GM21723 (cell line): ENCODE data around the gene DGKZ.

Experiments used
- ATAC-seq: cut with Tn5 transposase; IDR thresholded peaks from one replicate; pipeline ENCODE4 v1.9.1; 2021; ENCODE audit warnings: mild to moderate bottlenecking, moderate library complexity; ENCODE audit not compliant: unreplicated experiment

Gene DGKZ

DNA sequence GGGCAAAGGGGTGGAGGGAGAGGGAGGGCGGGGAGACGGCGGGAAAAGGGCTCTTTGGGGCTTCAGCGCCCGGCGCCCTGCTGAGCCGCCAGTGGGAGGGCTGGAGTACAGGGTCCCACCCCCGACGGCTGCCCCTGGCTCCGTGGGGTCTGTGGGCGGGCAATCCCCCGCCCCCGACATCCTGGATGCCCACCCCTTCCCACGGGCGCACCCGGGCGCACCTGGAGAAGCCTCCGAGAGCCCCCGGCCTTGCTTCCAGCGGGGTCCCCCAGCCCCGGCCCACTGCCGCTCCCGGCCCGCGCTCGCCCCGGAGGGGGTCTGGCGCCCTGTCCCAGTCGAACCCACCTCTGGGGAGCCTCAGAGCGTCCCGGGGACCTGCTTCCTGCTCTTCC lies 43.9 kb downstream of the DGKZ start:
- ATAC-seq, result no peak

DNA sequence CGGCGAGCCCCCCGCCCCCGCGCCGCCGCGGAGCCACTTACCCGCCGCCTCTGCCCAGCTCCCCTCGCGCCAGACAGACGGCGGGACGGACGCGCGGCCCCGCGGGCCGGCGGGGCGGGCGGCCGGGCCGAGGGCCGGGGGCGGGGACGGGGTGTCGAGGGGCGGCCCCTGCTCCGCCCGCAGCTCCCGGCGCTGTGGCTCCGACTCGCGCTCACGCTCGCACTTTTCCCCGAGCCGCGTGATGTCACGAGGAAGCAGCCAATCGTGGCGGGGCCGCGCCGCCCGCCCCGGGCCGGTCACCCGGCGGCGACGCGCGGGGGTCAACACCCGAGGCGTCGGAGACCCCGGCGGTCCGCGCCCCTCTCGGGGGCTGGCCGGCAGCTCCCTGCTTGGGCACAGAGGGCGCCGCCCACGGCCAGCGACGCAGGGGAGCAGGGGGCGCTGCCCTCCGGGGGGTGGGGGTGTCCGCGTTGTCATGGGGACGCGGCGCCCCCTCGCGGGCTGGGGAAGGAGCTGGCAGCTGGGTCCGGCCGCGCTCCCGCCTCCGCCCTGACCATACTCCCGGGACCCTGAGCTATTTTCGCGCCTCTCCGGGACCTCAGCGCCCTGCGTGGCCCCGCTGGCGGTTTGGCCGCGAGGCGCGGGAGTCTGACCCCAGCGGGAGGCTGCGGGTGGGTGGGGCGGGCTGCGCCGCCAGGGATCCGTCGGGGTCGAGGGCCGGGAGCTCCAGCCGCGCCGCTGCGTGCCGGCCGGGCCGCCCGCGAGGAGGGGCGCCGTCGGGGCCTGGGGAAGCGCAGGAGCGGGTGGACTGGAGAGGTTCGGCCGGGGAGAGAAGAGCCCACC lies 44.5 kb downstream of the DGKZ start, which contains the start of gene CHRM4:
TSS of gene CHRM4 (minus strand) at position 199 of the 843 bp plus-strand sequence. CDS start 5,219 bp downstream, outside the sequence.
- ATAC-seq, result peak; percentile 16

DNA sequence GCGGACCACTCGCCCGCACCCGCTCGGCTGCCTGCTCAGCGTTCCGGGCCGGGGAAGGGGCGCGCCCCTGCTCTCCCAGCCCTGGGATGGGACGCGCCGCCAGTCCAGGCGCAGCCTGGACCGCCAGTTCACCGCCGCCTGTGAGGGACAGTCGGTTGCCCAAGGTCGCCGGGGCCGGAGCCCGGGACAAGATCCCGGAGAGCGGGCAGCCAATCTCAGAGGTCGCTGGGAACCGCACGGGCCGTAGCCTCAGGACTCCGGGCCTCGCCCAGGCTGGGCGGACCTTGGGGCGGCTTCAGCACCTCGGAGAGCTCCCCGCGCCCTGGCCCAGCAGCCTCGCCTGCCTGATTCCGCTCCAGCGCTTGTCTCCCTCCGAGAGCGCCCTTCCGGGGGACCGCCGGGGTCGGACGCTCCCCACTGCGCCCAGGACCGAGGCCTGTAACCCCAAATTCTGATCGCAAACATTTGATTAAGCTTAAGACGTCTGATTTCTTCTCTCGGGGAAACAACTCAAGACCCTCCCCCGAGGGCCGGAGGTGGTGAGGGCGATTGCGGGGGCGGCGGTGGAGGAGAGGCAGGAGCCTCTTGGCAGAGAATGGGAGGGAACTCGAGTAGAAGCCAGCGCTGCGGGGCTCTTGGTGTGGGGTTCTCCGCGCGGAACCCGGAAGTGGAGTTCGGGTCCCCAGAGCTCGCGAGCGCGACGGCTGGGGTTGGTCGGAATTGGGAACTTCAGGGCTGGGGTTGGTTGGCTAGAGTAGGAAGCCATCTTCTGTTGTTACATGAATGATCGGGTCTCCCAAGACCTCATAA lies 45.4 kb downstream of the DGKZ start:
- ATAC-seq, result peak; percentile 68

DNA sequence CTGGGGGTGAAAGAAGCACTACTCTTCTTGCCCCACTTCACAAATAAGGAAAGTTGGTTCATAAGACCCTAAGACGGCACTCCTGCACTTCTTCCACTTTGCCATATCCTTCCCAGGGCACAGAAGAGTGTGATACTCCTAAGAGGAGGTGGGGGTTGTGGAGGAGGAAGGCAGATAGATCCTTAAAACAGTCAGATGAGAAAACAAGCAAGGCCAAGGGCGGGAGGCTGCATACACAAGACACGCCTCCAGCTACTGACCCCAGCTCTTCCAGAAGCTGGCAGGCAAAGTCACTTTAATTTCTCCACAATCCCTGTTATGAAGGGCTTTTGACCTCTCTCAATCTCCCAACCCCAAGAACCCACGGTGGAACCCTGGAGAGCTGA lies 46.0 kb downstream of the DGKZ start:
- ATAC-seq, result no peak

DNA sequence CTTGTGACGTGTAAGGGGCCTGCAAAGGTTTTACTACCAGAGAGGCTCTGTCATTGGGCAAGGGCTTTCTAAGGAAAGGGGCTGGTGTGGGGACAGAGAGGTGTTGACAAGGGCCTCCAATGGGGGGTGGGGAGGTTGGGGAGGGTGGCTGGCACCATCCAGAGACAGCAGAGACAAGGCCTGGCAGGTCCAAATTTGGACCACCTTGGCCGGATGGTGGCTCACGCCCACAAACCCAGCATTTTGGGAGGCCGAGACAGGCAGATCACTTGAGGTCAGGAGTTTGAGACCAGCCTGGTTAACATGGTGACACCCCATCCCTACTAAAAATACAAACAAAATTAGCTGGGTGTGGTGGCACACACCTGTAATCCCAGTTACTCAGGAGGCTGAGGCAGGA lies 46.5 kb downstream of the DGKZ start:
- ATAC-seq, result no peak

DNA sequence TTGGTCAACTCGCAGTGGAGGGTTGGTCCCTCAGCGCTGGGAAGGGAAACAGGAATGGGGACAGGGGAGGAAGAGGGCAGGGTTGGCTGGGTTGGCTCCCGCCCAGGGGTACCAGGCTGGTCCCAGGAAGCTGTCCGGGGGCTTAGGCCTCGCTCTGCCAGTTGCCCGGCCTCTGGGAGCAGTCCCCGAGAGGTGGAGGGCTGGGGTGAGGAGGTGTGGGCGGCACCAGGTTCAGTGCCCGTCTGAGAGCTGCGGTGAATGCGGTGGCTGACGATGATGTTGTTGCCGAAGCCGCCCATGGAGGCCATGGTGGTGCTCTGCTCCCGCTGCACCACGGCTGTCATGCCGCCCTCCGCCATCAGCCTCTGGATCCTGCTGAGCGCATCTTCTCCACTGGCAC lies 50.3 kb downstream of the DGKZ start:
- no peak for ATAC-seq

DNA sequence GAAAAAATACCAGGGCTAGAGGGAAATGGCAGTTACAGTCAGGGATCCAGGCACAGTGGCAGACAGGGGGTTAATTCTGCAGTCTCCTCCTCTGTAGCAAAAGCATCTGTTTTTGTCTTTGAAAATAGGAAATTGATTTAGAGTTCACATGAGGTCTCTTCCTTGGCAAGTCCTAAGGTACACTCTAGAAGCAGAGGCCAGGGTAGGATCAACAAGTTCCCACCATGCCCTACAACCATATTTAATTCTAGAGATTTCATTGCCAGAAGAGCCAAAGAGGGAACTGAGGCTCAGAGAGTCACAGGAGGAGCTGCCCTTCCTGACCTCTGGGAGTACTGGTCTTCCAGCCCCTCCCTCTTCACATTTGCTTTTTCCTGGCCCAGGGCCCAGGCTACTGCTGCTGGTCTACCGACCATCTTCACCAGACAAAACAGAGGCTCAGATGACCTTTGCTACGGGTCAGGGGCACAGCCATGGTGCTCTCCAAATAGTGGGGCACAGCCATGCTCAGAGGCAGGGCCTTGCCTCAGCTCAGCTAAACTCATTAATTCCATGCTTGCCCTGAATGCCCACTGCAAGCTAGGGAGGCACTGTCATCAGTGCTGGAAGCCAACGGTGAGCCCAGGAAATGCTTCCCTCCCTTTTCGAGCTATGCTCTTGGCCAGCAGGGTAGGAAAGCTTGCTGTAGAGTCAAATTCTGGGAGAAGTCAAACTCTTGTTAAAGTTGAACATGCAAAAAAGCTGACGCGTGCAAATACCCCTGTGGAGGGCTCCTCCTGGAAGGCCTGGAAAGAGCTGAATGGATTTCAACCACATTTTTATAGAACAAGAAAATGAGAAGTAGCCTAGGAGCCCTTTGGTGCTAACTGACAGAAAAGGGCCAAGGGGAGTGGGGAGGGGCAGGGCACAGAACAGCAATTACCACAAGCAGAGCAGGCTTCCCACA lies 56.0 kb downstream of the DGKZ start:
- ATAC-seq, result no peak

DNA sequence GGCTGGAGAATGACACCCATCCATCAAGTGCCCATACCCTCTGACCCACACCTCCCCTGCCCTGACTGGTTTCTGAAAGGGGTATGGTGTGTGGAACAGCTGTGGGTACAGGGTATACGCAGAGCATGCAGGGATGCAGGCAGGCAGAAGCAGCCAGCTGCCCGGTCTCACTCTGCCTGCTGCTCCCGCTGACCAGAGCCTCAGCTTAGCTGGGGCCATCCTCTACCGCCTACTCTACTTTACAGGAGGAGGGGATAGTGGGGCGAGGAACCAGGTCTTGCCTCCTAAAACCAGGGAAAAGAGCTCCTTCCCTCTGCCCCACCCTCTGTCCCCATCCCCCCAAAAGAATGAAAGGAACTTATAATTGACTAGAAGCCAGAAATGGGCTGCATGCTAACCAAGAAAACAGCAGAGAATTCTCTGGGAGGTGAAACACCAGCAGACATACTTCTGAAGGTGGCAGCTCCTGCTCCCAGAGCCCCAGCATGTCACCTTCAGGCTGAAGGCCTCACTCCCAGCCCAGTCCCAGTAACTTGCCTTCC lies 57.3 kb downstream of the DGKZ start:
- ATAC-seq, result no peak

DNA sequence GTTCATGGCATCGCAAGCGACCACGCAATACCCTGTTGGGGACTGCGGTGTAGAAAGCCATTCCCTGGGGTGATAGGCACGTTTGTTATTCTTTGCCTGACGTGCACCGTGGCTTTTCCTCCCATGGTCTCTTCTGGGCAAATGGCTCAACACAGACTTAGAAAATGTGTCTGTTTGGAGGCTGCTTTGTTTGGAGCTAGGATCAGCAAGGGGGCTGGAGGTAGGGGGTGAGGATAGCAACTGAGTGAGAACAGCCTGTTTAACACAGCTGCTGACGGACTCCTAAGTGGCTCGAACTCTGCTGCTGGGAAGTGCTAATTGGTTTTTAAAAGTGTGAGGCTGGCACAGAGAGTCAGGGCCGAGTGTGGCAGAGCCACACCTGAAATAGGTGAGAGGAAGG lies 60.4 kb downstream of the DGKZ start:
- no peak for ATAC-seq

DNA sequence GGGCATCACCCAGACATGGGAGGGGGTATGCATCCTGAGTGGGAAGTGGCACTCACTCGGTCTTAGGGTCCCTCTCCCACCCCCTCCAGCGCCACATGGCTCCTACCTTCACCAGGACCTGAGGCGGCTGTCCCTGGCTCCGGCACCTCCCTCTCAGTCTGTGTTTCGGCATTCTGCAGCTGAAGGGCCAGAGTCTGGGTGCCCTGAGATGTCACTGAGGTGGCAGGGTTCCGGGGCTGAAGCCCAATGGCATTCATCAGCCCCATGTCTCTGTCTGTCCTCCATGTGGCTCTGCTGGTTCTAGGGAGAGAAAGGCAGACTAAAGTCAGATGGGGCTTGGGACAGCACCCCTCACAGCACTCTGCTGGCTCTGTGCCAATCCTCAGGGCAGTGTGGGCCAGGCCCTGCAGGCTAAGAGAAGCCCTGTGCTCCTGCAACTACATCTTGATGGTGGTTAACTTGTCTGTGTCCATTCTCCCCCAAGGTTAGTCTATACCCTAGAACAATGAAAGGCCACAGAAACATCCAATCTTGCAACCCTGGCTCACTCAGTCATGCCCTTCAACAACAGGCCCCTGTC lies 61.2 kb downstream of the DGKZ start:
- ATAC-seq, result no peak

DNA sequence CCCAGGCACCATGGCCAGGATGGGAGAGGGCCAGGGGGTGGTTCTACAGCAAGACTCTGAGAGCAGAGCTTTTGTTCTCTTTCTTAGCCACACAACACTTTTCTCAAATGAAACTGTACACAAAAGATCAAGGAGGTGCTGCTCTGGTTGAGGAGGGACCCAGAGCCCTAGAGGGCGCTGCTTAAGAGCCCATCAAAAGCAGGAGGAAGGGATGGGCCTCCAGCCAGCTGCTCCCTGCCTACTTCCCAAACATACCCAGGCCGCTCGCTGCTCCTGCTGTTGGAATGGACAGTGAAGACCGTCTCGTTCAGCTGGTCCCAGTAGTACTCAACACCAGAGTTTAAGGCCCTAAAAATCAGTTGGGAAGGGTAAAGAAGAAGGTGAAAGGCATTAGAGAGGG lies 62.8 kb downstream of the DGKZ start:
- ATAC-seq, result no peak

DNA sequence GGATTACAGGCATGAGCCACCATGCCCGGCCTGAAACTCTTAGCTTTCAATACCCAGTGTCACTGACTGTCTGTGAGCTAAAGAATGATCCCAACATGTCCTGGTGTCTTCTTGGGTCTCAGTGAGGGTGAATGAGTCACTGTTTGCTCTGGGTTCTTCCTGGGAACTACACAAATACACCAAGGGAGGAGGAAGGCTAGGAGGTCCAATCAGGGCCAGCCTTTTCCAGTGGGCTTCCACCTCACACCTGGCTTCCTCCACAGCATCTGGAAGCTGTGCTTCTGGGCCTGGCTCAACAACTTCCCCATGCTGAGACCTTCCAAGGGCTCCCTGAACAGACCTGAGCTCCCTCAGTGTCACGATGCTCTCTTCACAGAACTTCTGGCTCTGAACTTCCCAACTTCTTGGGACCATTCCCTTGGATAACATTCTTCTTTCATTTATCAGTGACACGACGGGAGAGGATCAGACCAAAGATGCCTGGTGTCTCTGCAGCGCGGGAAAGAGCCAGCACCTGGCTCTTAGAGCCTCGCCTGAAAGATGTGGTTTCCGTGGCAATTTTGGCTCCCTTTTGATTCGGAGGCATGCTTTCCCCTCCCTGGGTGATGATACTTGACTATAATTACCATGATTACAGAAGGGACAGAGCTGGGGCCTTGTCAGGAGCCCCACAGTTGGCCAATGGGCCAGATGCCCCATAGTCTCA lies 66.7 kb downstream of the DGKZ start:
- no peak for ATAC-seq

DNA sequence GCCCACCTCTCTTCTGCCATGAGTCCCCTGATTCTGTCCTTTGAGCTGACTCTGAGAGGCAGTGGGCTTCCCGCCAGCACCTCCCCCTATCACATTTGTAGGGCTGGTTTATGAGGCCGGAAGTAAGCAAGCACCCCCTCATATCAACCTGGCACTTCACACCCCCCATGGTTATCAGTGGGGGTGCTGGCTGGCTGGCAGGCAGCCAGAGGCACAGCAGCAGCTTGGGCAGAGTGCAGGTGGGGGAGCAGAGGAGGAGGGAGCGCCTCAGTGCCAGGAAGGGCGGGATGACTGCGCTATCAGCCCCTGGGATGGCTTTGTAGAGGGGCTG lies 67.2 kb downstream of the DGKZ start:
- no peak for ATAC-seq

DNA sequence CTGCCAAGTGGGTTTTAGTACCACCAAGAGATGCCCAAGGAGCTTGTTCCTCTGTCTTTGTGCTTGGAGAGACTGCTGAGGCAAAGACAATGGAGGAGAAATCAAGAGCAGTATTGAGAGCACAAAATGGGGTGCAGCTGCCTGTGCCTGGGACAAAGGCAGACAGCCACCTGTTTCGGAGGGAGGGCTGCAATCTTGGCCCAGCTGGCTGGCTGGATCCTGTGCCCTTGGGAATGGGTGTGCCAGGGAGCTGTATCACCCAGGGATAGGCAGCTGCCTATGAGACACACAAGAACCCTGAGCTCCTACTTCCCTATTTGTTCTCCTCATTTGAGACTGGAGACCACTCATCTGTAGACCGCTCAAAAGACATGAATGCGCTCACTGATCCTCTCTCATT lies 67.6 kb downstream of the DGKZ start:
- no peak for ATAC-seq

DNA sequence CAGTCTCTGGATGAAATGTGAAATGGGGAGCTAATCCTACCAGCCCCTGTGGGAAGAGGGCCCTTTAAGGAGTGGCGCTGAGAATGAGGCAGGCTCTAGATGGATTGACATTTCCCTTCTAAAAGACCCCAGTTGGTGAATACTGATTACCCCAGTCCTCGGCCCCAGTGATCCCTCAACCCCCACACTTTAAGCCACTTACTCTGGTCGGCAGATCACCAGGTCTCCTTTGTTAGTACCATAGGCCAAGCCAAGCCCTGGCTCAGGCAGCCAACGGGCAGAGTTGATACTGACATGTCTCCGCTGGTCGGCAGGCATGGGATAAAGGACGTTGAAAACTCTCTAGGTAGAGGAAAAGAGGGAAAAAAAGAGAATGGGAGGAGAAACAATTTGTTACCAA lies 70.4 kb downstream of the DGKZ start:
- ATAC-seq, result no peak

DNA sequence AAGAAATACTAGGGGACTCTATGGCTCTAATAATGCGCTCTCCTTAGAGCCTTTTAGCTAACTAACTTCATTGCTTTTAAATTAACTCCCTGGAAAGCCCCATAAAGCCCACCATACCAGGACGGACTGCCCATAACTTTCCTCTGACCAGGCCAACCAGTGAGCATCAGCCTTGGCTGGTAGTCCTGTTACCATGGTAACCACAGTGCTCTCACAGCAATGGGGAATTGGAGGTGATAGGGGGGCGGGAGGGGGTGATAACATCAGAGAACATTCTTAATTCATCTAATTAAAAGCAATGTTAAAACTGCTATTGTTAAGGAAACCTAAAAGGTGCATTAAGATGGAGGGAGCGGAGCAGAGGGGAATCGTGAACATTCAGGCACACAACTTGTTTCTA lies 71.5 kb downstream of the DGKZ start:
- no peak for ATAC-seq

DNA sequence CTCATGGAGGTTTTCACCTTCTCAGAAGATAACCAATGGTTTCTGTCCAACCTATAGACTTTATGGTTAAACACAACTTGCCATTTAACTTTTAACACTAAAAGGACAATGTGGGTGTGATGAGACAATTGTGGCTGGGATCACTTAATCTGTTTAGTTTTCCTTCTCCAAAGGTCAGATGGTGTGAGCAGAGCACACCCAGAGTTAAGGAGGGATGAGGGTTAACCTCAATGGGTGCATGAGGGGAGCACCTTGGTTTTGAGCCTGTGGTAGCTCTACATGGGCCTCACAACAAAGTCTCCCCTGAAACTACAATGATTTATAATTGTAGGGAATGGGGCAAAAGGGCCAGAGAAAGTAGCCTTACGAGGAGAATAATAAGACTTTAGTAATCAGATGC lies 73.2 kb downstream of the DGKZ start:
- ATAC-seq, result no peak

DNA sequence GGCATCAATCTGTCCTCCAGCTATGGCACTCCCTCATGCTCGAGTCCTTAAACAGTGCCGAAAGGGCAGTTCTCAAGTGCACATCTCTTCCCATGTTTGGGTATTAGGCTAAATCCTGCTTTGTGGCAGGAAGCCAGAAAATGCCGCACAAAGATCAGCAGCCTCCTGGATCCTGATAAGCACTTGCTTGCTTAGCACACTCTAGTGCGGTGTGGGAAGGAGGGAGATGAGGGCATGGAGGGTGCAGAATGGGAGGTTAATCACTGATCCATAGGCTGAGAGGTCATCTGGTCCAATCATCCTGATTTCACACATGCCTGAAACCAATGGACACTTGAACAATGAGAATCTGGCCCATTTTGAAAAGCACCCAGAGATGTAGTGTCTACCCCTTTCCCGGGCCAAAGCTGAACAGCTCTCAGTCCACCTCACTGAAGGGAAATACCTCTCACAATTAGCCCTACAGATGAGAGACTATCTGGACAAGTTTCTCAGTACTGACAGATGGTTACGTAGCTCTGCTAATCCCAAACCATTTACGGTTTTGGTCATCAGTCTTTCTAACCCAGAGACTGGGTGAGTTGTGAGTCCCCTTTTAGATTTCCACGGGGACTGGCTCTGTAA lies 74.1 kb downstream of the DGKZ start:
- ATAC-seq, result no peak

DNA sequence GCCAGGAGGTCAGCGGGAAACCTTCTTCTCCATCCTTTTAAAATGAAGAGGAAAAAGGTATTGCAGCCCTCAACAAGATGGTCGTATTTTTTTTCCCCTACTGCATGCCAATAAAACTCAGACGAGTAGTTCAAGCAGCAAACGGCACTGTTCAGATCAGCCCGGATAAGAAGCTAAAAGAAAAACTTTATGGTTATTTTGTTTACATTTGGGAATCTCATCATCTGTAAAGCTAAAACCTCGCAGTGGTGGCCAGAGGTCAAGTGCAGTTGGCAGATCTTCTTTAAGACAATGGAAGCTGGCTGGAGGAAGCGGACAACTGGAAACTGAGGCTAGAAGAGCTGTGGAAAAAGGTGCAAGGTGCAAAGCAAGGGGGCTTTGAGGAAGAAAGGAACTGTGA lies 75.3 kb downstream of the DGKZ start:
- ATAC-seq, result no peak
